Activated B cell treated with CpG ODN at 0.5 μM for 24 hours (primary cell): ENCODE results near the gene ADCY2. TPM values are rescaled to one million over a fixed set of nuclear protein-coding genes. Genes with fewer than 3 reads are reported as not detected.

Experiments used
- ATAC-seq: fragments of 200-7000 bp; cut with Tn5 transposase; one replicate; pipeline ENCODE4 v1.10.0; 2021; ENCODE audit warnings: low read depth, mild to moderate bottlenecking, moderate library complexity
- CTCF ChIA-PET: fragments of 350-600 bp; sonication (Branson Sonifier 250); formaldehyde crosslinking; loops from one replicate; lab custom pipeline; 2021; ENCODE audit warnings: antibody characterized with exemption; lab: Charles Lee
- POLR2A ChIA-PET: fragments of 350-600 bp; sonication (Branson Sonifier 250); formaldehyde crosslinking; loops from one replicate; lab custom pipeline; 2021; ENCODE audit warnings: antibody characterized with exemption; lab: Charles Lee
- DNase-seq: peaks from one replicate; pipeline ENCODE4 v3.0.0; 2022
- H3K27ac Mint-ChIP-seq: one replicate; pipeline ENCODE4 v1.8.0; 2020; ENCODE audit warnings: mixed read lengths
- H3K27me3 Mint-ChIP-seq: one replicate; pipeline ENCODE4 v1.8.0; 2021; ENCODE audit warnings: mixed read lengths
- H3K36me3 Mint-ChIP-seq: one replicate; pipeline ENCODE4 v1.8.0; 2021; ENCODE audit warnings: low read depth, mixed read lengths
- H3K4me1 Mint-ChIP-seq: one replicate; pipeline ENCODE4 v1.8.0; 2021; ENCODE audit warnings: mixed read lengths
- H3K4me3 Mint-ChIP-seq: one replicate; pipeline ENCODE4 v1.8.0; 2020; ENCODE audit warnings: mild to moderate bottlenecking, mixed read lengths
- H3K9me3 Mint-ChIP-seq: one replicate; pipeline ENCODE4 v1.8.0; 2020; ENCODE audit warnings: mixed read lengths
- intact Hi-C: fragments of 100-400 bp; cut with micrococcal nuclease; formaldehyde crosslinking; loops from one replicate; pipeline ENCODE4 v1.15.1; 2024
- total RNA-seq: library from RNA; stranded (reverse); gene quantifications from 2 replicates; pipeline ENCODE4 v1.2.3, GENCODE V29; 2022
- TF ChIP-seq, protein P1 (sequence below): fragments of 200-600 bp; IDR thresholded peaks from one replicate; pipeline ENCODE4 v1.8.0; 2022; ENCODE audit warnings: antibody characterized with exemption, mild to moderate bottlenecking

ADCY2 gene
- total RNA-seq, 1 donor from 2014 or later, result not detected

DNA sequence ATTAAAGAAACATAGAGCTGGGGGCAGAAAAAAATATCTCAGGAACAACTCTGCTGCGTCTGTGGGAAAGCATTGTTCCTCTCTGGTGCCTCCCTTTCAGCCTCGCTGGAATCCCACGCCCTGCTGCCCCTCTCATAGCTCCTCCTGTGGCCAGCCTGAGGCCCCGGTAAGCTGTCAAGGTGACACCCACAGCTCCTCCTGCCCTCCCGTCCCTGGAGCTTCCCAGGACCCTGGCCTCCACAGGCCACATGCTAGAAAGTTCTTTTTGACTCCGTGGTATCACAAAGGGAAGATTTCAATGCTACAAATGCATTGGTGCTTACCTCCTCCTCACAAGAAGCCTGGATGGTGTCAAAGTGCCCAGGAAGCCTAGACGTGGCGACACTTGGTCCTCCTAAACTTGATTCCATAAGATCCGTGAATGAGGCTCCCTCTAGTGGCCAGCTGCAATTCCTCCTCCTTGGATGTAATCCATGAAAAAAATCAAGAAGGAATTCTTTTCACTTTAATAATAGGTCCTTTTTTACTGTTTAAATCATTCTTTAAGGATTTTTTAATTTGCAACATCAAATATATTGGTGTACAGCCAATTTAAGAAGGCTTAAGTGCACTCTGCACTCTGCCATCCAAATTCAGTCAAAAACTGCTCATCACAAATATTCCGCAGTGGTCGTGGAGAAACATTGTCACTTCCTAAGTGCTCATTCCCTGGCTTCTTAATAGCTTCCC is 350.1 kb downstream of the ADCY2 start:
- ChIA-PET CTCF (interaction anchor here (0.6 to 1.0 kb wide), 3 partner anchors 9 to 1297 kb away, joined by 3 to 5 read pairs (median 3); no protein-coding TSS in a partner anchor), POLR2A (no interaction called here)
- Mint-ChIP-seq H3K36me3 (no peaks in the 10 kb centered on the region), H3K27ac (no peak overlapping the region), H3K27me3 (peaks cover 4% of the 10 kb centered on the region), H3K4me1 (no peaks in the 10 kb centered on the region), H3K9me3 (no peaks in the 10 kb centered on the region), H3K4me3 (no peak overlapping the region)
- DNase-seq (no peak), ATAC-seq (no peak)
- intact Hi-C loops, result no loop called here
- TF ChIP-seq, protein P1, sequence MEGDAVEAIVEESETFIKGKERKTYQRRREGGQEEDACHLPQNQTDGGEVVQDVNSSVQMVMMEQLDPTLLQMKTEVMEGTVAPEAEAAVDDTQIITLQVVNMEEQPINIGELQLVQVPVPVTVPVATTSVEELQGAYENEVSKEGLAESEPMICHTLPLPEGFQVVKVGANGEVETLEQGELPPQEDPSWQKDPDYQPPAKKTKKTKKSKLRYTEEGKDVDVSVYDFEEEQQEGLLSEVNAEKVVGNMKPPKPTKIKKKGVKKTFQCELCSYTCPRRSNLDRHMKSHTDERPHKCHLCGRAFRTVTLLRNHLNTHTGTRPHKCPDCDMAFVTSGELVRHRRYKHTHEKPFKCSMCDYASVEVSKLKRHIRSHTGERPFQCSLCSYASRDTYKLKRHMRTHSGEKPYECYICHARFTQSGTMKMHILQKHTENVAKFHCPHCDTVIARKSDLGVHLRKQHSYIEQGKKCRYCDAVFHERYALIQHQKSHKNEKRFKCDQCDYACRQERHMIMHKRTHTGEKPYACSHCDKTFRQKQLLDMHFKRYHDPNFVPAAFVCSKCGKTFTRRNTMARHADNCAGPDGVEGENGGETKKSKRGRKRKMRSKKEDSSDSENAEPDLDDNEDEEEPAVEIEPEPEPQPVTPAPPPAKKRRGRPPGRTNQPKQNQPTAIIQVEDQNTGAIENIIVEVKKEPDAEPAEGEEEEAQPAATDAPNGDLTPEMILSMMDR, result peak; percentile 49

DNA sequence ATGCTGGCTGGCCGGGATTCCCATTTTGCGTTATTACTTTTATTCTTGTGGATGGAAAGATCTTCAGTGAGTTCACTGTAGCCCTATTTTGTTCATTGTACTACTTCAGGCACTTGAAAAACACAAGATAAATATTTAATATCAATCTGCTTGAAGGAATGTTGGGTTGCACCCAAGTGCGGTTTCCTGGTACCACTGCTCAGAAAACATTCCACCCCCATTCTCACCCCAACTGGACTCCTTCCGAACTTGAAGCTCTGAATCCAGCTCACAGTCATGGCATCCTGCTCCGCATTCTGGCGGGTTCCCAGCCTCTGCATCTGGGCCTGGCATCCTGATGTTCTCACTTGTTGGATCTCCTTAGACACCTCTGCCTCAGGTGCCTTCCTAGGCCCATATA is 351.8 kb downstream of the ADCY2 start:
- ChIA-PET CTCF (no interaction called here), POLR2A (no interaction called here)
- DNase-seq (no peak), ATAC-seq (no peak)
- Mint-ChIP-seq H3K27me3 (peaks cover 4% of the 10 kb centered on the region), H3K4me3 (no peak overlapping the region), H3K4me1 (no peaks in the 10 kb centered on the region), H3K36me3 (no peaks in the 10 kb centered on the region), H3K9me3 (no peaks in the 10 kb centered on the region), H3K27ac (no peak overlapping the region)
- intact Hi-C loops, result no loop called here
- TF ChIP-seq, protein P1, result no peak

DNA sequence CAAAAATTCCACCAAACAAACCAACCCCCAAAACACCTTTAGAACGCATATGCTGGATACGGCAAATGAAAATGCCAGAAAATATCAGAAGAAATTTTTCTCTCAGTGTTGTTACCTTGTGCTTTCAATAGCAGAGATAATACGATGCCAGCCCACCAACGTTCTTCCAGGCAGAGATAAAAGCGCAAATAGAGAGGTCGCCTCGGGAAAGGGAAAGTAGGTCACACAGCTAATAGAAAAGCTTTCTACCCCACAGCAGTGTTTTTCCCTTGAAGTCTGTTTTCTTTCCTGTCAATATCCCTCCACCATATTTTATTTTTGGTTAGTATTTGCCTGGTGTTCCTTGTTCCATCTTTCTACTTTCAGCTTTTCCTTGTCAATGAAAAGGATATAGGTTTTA is 353.7 kb downstream of the ADCY2 start:
- peaks cover 6% of the 10 kb centered on the region for H3K27me3 Mint-ChIP-seq
- no peaks in the 10 kb centered on the region for H3K9me3 Mint-ChIP-seq
- DNase-seq (no peak), ATAC-seq (no peak)
- TF ChIP-seq, protein P1, result no peak
- H3K4me3 Mint-ChIP-seq, result no peak overlapping the region
- ChIA-PET POLR2A (no interaction called here), CTCF (no interaction called here)
- intact Hi-C loops, result no loop called here
- no peak overlapping the region for H3K27ac Mint-ChIP-seq
- no peaks in the 10 kb centered on the region for H3K4me1 Mint-ChIP-seq
- H3K36me3 Mint-ChIP-seq, result no peaks in the 10 kb centered on the region

DNA sequence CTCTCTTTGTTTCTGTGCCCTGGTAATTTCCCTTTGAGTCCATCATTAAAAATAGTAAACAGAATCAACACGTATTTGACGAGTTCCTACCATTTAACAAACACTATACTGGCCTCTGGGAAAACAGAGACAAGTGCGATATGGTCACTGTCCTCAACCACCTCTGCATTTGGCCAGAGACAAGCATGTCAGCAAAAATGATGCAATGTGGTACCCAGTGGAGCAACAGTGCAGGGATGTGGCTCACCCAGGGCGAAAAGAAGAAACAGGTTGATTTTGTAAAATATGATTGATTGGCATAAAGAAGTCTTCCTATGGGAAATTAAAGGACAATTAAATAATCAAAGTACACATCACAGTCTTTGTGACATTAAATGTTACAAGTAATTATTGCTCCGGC is 355.9 kb downstream of the ADCY2 start:
- Mint-ChIP-seq H3K4me1 (no peaks in the 10 kb centered on the region), H3K9me3 (no peaks in the 10 kb centered on the region), H3K4me3 (no peak overlapping the region), H3K36me3 (no peaks in the 10 kb centered on the region), H3K27ac (no peak overlapping the region), H3K27me3 (peaks cover 9% of the 10 kb centered on the region)
- intact Hi-C loops, result no loop called here
- DNase-seq (no peak), ATAC-seq (no peak)
- CTCF ChIA-PET, result no interaction called here
- TF ChIP-seq, protein P1, result no peak
- POLR2A ChIA-PET, result no interaction called here

DNA sequence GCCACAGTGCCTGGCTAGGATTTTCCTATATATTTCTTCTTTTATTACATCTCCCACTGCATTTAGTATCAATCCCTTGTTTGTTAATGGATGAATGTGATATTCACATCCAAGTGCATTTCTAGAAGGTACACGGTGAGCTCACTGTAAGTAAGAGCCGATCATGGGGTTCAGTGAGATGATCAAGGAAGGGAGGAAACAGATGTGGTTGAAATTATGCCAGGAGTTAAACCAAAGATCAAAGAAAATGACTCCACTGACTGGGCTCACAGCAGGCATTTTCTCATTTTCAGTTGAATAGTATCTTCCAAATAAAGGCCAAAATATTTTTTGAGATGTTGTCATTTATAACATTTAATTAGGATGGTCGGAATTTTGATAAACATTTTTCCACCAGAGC is 357.2 kb downstream of the ADCY2 start:
- no peak for ATAC-seq
- intact Hi-C loops, result no loop called here
- ChIA-PET CTCF (no interaction called here), POLR2A (no interaction called here)
- Mint-ChIP-seq H3K27ac (no peak overlapping the region), H3K9me3 (no peaks in the 10 kb centered on the region), H3K36me3 (no peaks in the 10 kb centered on the region), H3K27me3 (peaks cover 9% of the 10 kb centered on the region), H3K4me1 (no peaks in the 10 kb centered on the region), H3K4me3 (no peak overlapping the region)
- TF ChIP-seq, protein P1, result no peak
- no peak for DNase-seq
